Fibroblast of the aortic adventitia (primary cell): ENCODE measurements around the gene PTMS. TPM values are rescaled to one million over a fixed set of nuclear protein-coding genes. Genes with fewer than 3 reads are reported as not detected.
"Not testable (repeated sequence)": the region's sequence is repeated elsewhere in the genome, so short reads cannot be mapped to it uniquely, and the experiment has no call there.

Experiments
- DNase-seq: peaks from one replicate; pipeline ENCODE4 v3.0.0-alpha.2; 2010; ENCODE audit warnings: low read depth
- H3K4me3 ChIP-seq: 2 replicates; pipeline ENCODE4 v1.5.1; 2011; ENCODE audit warnings: low read depth, mild to moderate bottlenecking, control low read depth, low read length, moderate library complexity
- CTCF ChIP-seq: IDR thresholded peaks from 2 replicates; pipeline ENCODE4 v1.5.1; 2011; ENCODE audit warnings: mild to moderate bottlenecking, low read length, control low read depth, inconsistent platforms; ENCODE audit not compliant: insufficient read depth
- total RNA-seq: library from RNA; depleted of rRNA; stranded (reverse); fragments of >200 nt; gene quantifications from 2 replicates; pipeline ENCODE4 v1.2.3, GENCODE V29; 2012; ENCODE audit warnings: low replicate concordance

PTMS gene
- total RNA-seq, 1 donor, result 61.6 TPM

GRCh38 chr12:6729186-6729585 lies 37.0 kb upstream of the PTMS start:
- H3K4me3 ChIP-seq, result no peak overlapping the region
- no peak for TF ChIP-seq CTCF
- DNase-seq, result no peak

- no peak for DNase-seq
- no peak for TF ChIP-seq CTCF
- no peak overlapping the region for H3K4me3 ChIP-seq
Measured at GRCh38 chr12:6730169-6730568, 36.0 kb upstream of the PTMS start.

GRCh38 chr12:6734506-6735387 lies 31.4 kb upstream of the PTMS start:
- no peak for TF ChIP-seq CTCF
- H3K4me3 ChIP-seq, result no peak overlapping the region
- no peak for DNase-seq

- H3K4me3 ChIP-seq, result no peak overlapping the region
- peak; percentile 77 for TF ChIP-seq CTCF
- peak; percentile 76 for DNase-seq
Measured at GRCh38 chr12:6735448-6736191, 30.5 kb upstream of the PTMS start.

- DNase-seq, result no peak
- H3K4me3 ChIP-seq, result no peak overlapping the region
- TF ChIP-seq CTCF, result no peak
Measured at GRCh38 chr12:6736754-6737153, 29.4 kb upstream of the PTMS start.

- not testable (repeated sequence) for H3K4me3 ChIP-seq, DNase-seq
Measured at GRCh38 chr12:6742080-6742479, 24.1 kb upstream of the PTMS start.

- DNase-seq, result no peak
- no peak overlapping the region for H3K4me3 ChIP-seq
- TF ChIP-seq CTCF, result no peak
Measured at GRCh38 chr12:6742834-6743233, 23.3 kb upstream of the PTMS start.

GRCh38 chr12:6743300-6743699 lies 22.9 kb upstream of the PTMS start:
- H3K4me3 ChIP-seq, DNase-seq: not testable (repeated sequence)
